ENCODE results near the gene AVP.

DNA sequence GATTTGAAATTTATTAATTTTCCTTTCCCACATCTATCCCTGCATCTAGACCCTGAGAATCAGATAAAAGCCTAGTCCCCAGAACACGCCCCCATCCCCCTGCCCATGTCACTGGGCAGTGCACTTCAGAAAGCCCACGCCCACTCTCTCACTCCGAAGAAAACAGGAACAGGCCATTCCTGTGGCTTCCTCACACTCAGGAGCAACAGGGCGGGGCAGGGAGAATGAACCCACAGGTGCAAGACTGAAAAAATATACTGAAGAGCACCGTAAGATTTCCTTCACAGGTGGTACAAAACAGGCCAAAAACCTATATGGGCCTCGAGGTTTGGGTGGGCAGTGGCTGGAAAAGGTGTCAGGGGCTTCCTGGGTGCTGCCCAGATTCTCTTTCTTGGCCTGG is 9.7 kb downstream of the AVP start:
- no peak for TF ChIP-seq CTCF (IDR thresholded peaks at IDR 0.05; ENCODE audit: poor library complexity, severe bottlenecking)
- TF ChIP-seq, protein P1, sequence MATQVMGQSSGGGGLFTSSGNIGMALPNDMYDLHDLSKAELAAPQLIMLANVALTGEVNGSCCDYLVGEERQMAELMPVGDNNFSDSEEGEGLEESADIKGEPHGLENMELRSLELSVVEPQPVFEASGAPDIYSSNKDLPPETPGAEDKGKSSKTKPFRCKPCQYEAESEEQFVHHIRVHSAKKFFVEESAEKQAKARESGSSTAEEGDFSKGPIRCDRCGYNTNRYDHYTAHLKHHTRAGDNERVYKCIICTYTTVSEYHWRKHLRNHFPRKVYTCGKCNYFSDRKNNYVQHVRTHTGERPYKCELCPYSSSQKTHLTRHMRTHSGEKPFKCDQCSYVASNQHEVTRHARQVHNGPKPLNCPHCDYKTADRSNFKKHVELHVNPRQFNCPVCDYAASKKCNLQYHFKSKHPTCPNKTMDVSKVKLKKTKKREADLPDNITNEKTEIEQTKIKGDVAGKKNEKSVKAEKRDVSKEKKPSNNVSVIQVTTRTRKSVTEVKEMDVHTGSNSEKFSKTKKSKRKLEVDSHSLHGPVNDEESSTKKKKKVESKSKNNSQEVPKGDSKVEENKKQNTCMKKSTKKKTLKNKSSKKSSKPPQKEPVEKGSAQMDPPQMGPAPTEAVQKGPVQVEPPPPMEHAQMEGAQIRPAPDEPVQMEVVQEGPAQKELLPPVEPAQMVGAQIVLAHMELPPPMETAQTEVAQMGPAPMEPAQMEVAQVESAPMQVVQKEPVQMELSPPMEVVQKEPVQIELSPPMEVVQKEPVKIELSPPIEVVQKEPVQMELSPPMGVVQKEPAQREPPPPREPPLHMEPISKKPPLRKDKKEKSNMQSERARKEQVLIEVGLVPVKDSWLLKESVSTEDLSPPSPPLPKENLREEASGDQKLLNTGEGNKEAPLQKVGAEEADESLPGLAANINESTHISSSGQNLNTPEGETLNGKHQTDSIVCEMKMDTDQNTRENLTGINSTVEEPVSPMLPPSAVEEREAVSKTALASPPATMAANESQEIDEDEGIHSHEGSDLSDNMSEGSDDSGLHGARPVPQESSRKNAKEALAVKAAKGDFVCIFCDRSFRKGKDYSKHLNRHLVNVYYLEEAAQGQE (IDR thresholded peaks at IDR 0.05; ENCODE audit: borderline replicate concordance) = no peak
- no peak for TF ChIP-seq RAD21 (conservative IDR thresholded peaks at IDR 0.05)
